Adipose tissue (tissue), 3 donors: Measurements from ENCODE around the gene ACOT2. TPM values are rescaled to one million over a fixed set of nuclear protein-coding genes. Genes with fewer than 3 reads are reported as not detected.
"Not testable (repeated sequence)": the region's sequence is repeated elsewhere in the genome, so short reads cannot be mapped to it uniquely, and the experiment has no call there.

Source experiments
- H3K27ac ChIP-seq: one replicate; pipeline ENCODE4 v1.5.1; 2013; ENCODE audit warnings: low read depth, low read length
- WGBS, 3 donors: extraction: QIAGEN DNeasy Blood & Tissue Kit; methylation state at CpG; one replicate each; pipeline ENCODE4 v1.1.7; 2013; 5-methylcytosine and 5-hydroxymethylcytosine counted together
- polyA plus RNA-seq, 3 donors: library from polyadenylated mRNA; stranded (reverse); fragments of 200-250 nt; gene quantifications; one replicate each; pipeline ENCODE4 v1.2.3, GENCODE V29; 2013
- donor health status: healthy with polysubstance abuse.
- donor health status: Bipolar disorder and iron deficiency.
- donor health status: healthy.

Gene ACOT2
- polyA plus RNA-seq, 3 donors: 26.7 to 277 (median 56.7) TPM

DNA sequence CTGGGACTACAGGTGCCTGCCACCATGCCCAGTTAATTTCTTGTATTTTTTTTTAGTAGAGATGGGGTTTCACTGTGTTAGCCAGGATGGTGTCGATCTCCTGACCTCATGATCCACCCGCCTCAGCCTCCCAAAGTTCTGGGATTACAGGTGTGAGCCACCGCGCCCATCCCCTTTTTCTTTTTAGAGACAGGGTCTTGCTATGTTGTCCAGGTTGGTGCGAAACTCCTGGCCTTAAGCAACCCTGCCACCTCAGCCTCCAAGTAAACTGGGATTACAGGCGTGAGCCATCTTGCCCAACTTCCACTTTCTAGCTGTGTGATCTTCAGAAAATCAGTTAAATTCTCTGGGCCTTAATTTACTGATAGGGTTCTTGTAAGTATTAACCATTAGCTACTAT is 2.1 kb upstream of the ACOT2 start:
- not testable (repeated sequence) for H3K27ac ChIP-seq
- 91 to 96% (median 96%) methylated on average over 6 of the region's 6 CpGs for WGBS, 3 donors

DNA sequence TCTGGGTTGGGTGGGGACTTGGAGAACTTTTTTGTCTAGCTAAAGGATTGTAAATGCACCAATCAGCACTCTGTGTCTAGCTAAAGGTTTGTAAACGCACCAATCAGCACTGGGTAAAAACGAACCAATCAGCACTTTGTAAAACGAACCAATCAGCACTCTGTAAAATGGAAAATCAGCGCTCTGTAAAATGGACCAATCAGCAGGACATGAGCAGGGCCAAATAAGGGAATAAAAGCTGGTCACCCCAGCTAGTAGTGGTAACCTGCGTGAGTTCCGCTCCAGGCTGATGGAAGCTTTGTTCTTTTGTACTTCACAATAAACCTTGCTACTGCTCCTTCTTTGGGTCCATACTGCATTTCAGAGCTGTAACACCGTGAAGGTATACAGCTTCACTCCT is 1.7 kb upstream of the ACOT2 start:
- no peak overlapping the region for H3K27ac ChIP-seq
- 95 to 96% (median 95%) methylated on average over 7 of the region's 7 CpGs for WGBS, 3 donors

DNA sequence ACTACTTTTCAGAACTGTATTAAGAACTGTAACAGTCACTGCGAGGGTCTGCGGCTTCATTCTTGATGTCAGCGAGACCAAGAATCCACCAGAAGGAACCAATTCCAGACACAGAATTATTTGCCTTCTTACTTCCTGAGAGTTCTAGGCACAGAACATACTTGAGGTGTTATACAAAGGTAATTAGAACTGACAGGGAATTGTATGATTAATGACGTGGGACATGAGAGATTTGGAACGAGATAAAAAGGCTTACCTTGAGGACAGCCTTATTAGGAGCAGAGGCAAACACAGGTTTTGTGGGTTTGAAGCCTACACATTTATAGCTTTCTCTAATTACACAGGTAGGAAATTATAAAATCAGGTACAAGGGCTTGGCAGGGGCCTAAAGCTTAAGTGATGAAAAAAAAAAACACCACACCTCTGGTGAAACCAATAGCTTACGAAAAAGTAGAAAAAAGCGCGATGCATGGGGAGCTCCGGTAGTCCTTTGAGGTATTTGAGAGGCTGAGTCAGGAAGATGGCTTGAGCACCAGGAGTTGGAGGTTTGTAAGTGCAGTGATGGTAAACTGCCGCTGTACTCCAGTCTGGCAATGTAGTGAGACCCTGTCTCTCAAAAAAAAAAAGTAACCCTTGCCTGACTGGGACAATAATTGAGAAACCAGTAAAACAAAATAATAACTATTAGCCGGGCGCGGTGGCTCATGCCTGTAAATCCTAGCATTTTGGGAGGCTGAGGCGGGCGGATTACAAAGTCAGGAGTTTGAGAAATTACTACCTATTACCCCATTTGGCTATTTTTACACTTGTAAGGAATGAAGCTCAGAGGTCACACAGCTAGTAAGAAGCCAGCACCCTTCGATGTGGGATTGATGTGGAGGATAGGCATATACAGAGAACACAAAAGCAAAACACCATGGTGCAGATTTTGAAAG is 795 bp upstream of the ACOT2 start:
- WGBS, 3 donors: 66 to 70% (median 68%) methylated on average over 16 of the region's 16 CpGs
- H3K27ac ChIP-seq: no peak overlapping the region

DNA sequence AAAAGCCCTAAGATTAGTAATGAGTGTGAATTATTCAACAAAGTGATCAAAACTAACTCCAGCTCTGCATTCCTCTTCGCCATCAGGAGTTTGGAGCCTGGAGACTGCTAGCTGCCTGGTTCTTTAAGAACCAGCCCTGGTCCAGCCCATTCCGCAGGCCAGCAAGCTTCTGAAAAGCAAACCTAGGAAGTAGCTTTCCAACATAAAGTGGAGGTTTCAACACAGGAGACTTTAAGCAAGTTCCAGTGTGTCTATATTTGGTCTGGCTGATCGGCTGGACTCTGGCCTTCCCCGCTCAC is 178 bp upstream of the ACOT2 start:
- 7 to 17% (median 11%) methylated on average over 4 of the region's 4 CpGs for WGBS, 3 donors
- H3K27ac ChIP-seq: not testable (repeated sequence)

DNA sequence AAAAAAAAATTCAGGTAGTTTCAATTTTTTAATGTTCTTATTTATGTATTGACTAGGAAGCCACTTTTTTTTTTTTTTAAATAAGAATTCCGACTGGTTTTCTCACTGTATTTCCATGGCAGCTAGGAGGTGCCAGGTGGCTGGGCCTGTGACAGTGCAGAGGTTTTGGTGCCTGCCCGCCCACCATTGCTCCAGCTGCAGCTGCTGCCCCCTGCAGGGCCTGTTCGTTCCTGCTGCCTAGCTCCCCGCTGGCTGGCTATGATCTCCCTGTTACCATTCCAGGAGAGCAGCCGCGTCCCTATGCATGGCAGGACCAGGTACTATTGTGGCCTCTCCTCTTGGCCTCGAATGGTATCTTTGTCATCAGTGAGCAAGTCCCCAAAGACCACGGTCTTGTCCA is 1.9 kb downstream of the ACOT2 start:
- H3K27ac ChIP-seq: not testable (repeated sequence)
- WGBS, 3 donors: 37 to 40% (median 37%) methylated on average over 7 to 8 of the region's 8 CpGs

DNA sequence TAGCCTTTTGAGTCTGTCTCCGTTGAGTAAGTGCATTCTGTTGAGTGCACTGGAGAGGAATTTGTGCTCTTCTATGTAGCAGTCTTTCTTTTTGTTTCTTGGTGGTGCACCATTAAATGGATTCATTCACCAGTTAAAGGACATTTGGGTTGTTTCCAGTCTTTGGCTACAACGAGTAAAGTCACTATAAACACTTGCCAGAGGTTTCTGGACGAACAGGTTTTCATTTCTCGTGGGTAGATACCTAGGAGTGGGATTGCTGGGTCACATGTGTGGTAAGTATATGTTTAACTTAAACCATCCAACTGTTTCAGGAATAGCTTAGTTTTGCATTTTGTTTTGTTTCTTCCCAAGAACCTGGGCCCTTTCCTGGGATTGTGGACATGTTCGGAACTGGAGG is 4.0 kb downstream of the ACOT2 start:
- 54 to 87% (median 77%) methylated on average over 5 of the region's 5 CpGs for WGBS, 3 donors
- not testable (repeated sequence) for H3K27ac ChIP-seq

DNA sequence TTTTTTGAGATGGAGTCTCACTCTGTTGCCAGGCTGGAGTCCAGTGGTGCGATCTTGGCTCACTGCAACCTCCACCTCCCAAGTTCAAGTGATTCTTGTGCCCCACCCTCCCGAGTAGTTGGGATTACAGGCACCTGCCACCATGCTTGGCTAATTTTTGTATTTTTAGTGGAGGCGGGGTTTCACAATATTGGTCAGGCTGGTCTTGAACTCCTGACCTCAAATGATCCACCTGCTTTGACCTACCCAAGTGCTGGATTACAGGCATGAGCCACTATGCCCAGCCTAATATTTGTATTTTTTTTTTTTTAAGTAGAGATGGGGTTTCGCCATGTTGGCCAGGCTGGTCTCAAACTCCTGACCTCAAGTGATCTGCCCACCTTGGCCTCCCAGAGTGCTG is 4.7 kb downstream of the ACOT2 start:
- 96 to 98% (median 97%) methylated on average over 4 of the region's 4 CpGs for WGBS, 3 donors

DNA sequence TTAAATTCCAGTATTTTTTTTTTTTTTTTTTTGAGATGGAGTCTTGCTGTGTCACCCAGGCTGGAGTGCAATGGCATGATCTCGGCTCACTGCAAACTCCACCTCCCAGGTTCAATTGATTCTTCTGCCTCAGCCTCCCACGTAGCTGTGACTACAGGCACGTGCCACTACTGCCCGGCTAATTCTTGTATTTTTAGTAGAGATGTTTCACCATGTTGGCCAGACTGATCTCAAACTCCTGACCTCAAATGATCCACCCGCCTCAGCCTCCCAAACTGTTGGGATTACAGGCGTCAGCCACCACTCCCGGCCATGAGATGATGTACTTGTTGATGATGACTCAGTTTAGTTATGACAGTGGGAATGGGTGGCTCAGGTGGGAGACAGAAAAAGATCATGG is 5.2 kb downstream of the ACOT2 start:
- WGBS, 3 donors: 93 to 97% (median 94%) methylated on average over 7 of the region's 7 CpGs
- not testable (repeated sequence) for H3K27ac ChIP-seq

More for the DNA sequence above, 4.7 kb downstream of the ACOT2 start:
- H3K27ac ChIP-seq: not testable (repeated sequence)

DNA sequence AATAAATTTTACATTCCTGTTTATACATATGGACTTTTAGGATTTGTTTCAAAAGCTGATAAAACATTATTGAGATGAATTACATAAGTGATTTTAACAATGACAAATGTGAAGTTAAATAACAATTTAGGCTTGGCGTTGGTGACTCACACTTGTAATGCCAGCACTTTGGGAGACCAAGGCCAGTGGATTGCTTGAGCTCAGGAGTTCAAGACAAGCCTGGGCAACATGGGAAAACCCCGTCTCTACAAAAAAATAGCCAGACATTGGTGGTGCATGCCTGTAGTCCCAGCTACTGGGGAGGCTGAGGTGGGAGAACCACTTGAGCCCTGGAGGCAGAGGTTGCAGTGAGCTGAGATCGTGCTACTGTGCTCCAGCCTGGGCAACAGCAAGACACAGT is 7.4 kb downstream of the ACOT2 start:
- no peak overlapping the region for H3K27ac ChIP-seq
- 79 to 93% (median 86%) methylated on average over 3 of the region's 3 CpGs for WGBS, 3 donors

DNA sequence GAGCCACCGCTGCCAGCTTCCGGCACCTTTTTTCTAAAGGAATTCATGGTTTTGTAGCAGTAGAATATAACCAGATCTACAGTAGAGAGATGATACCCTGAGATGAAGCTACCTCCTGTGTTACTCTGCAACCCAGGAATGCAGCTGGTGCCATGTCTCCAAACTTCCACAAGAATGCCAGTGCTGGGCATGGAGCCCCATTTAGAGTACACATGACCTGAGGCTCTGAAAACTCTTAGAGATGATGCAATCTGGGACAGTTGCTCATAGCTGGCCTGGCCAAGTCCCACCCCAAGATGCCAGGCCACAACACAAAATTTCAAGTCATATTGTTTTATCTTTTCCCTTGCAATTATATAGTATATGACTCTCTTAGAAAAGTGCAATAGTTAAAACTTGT is 8.2 kb downstream of the ACOT2 start:
- H3K27ac ChIP-seq: not testable (repeated sequence)
- 100% methylated on average over 1 to 2 of the region's 2 CpGs for WGBS, 3 donors

DNA sequence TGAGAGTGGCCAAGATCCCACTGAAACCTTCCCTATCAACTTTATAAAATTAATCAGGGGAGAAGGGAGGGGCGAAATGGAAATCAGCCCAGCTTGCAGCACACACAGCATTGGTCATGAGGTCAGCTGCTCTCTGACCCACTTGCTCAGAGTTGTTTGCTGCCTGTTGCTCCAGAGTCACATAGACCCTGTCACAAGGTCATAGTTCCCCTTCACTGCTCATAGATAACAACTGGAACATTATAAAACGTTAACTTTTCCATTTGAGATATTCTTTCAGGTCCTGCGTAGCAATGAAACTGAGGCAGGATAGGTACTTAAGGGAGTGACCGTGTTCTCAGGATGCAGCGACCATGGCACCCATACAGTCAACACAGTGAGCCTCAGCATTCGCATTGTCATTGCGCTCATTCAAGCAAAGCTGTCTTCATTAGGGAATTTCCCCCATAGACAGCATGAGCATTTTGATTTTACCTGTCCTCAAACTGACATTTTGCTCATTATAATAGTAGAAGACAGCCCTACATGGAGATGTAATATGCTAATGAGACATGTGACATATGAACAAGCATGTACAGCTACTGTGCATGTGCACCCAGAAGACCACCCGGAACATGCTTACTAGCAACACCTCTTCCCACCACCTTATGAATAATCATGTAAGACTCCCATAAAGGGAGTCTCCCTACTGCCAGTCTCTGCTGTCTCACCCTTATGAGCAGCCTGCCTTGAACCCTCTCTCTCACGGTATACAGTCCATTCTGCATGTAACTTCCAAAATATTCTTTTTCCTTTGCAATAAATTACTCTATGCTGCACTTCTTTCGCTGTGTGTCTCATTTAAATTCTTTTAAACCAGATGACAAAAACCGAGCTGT is 13.3 kb downstream of the ACOT2 start:
- WGBS, 3 donors: 87 to 90% (median 88%) methylated on average over 9 to 10 of the region's 11 CpGs
- not testable (repeated sequence) for H3K27ac ChIP-seq

DNA sequence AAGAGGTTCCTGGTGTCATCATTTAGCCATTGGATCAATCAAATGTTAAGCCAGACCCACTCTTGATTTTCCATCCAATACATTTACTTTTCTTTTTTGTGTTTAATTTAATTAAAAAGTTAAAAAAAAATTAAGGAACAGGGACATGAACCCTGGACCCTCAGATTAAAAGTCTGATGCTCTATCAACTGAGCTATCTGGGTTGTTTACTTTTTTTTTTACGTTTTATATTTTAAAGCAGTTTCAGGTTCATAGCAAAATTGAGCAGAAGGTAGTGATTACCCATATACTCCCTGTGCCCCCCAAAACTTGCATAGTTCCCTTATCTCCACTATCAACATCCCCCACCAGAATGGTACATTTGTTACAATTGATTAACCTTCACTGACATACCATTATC is 19.7 kb downstream of the ACOT2 start:
- 81 to 97% (median 93%) methylated on average over 1 of the region's 1 CpG for WGBS, 3 donors
- no peak overlapping the region for H3K27ac ChIP-seq

DNA sequence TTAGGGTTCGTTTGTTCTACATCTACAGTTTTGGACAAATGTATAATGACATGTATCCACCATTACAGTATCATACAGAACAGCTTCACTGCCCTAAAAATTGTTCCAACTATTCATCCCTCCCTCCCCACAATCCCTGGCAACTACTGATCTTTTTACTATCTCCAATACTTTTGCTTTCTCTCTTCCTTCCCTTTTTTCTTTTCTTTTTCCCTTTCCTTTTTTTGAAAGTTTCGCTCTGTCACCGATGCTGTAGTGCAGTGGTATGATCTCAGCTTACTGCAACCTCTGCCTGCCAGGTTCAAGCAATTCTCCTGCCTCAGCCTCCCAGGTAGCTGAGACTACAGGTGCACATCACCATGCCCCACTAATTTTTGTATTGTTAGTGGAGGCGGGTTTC is 20.1 kb downstream of the ACOT2 start:
- no peak overlapping the region for H3K27ac ChIP-seq
- WGBS, 3 donors: 78 to 83% (median 83%) methylated on average over 4 of the region's 4 CpGs

DNA sequence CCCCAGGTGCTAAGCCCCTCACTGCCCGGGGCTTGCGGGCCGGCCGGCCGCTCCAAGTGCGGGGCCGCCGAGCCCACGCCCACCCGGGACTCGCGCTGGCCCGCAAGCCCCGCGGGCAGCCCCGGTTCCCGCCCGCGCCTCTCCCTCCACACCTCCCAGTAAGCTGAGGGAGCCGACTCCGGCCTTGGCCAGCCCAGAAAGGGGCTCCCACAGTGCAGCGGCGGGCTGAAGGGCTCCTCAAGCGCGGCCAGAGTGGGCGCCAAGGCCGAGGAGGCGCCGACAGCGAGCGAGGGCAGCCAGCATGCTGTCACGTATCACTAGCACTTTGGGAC is 21.6 kb downstream of the ACOT2 start:
- not testable (repeated sequence) for H3K27ac ChIP-seq
- WGBS, 3 donors: 95 to 97% (median 97%) methylated on average over 28 to 32 of the region's 32 CpGs

DNA sequence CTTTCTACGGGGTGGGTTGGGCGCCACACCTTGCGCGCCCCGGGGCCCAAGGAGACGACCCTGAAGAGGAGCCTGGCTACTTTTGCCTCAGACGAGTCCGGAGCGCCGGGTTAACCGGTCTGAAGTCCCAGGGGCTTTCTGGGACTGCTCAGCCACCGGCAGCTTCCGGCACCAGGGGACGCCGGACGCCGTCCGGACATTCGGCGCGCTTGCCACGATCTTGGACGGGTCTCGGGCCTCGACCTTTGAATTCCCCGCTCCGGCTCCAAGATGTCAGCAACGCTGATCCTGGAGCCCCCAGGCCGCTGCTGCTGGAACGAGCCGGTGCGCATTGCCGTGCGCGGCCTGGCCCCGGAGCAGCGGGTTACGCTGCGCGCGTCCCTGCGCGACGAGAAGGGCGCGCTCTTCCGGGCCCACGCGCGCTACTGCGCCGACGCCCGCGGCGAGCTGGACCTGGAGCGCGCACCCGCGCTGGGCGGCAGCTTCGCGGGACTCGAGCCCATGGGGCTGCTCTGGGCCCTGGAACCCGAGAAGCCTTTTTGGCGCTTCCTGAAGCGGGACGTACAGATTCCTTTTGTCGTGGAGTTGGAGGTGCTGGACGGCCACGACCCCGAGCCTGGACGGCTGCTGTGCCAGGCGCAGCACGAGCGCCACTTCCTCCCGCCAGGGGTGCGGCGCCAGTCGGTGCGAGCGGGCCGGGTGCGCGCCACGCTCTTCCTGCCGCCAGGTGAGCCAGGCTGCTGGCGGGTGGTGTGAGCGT is 22.9 kb downstream of the ACOT2 start, which contains the start of gene ACOT4:
ACOT4 (plus strand) TSS at position 184 of the 760 bp plus-strand sequence; CDS start at position 271, 87 bp downstream.
- 2 to 3% (median 2%) methylated on average over 88 to 89 of the region's 89 CpGs for WGBS, 3 donors

DNA sequence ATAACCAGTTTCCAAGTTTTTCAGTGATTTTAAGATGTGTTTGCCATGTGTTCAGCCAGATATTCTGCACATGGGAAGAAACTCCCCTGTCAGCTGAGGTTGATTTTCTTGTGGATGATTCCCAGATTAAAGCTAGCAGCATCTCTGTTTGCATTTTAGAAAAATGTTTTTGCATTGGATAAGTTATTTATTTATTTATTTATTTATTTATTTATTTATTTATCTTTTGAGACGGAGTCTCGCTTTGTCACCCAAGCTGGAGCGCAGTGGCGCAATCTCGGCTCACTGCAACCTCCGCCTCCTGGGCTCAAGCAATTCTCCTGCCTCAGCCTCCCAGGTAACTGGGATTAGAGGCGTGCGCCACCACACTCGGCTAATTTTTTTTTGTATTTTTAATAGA is 25.5 kb downstream of the ACOT2 start:
- 95 to 99% (median 96%) methylated on average over 9 of the region's 9 CpGs for WGBS, 3 donors

More for the DNA sequence above, 22.9 kb downstream of the ACOT2 start, which contains the start of gene ACOT4:
- no peak within 1 kb of the TSS for H3K27ac ChIP-seq

DNA sequence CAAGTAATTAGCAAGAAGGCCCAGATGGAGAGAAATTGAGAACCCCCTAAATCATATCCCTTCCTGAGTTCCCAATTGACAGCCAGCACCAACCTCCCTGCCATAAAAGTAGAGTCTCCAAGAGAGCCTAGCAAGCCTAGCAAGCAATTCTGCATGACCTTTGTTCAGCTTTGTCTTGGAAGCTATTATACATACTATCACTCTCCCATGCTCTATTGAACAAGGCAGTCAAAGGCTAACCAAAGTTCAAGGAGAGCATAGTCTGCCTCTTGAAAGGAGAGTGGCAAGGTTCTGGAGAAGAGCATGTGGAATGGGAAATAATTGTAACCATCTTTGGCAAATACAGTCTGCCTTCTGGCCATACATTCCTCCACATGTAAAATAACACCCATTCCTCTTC is 30.5 kb downstream of the ACOT2 start:
- H3K27ac ChIP-seq: no peak overlapping the region

More for the DNA sequence above, 25.5 kb downstream of the ACOT2 start:
- H3K27ac ChIP-seq: no peak overlapping the region

DNA sequence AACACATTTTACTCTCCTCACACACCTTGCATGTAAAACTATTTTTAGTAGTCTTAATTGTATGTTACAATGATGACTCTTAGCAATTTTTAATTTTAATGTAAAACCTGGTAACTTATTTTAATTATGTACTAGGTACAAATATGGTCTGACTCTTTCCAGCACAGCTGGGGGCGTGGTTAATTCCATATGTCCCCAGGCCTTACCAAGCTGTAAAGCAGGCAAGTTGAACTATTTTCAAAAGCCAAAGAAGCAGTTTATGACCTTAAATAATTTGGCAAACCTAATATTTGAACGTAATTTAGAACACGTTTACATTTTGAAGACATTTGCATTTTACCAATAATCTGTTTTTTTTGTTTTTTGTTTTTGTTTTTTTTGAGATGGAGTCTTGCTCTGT is 34.0 kb downstream of the ACOT2 start:
- 85 to 92% (median 90%) methylated on average over 3 of the region's 3 CpGs for WGBS, 3 donors
- no peak overlapping the region for H3K27ac ChIP-seq

DNA sequence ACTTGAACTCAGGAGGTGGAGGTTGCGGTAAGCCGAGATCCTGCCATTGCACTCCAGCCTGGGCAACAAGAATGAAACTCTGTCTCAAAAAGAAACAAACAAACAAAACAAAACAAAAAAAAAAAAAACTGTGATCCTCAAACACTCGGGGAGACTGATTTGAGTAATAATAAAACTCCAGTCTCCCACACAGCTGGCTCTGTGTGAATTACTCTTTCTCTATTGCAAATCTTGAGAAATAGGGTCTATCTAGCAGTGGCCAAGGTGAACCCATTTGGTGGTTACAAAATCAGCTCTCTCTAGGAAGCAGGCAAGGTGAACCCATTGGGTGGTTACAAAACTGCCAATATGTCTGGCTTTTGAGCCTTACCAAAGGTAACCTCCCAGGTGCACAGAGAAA is 37.3 kb downstream of the ACOT2 start:
- no peak overlapping the region for H3K27ac ChIP-seq
- WGBS, 3 donors: 95 to 98% (median 97%) methylated on average over 3 of the region's 3 CpGs
